Stomach smooth muscle (tissue), 2 donors: ENCODE data around the gene CRYAA.
"Not testable (repeated sequence)": the region's sequence is repeated elsewhere in the genome, so short reads cannot be mapped to it uniquely, and the experiment has no call there.

Source experiments
- H3K27ac ChIP-seq: one replicate; pipeline ENCODE4 v1.7.0; 2013; ENCODE audit warnings: mild to moderate bottlenecking, low read length, inconsistent platforms
- H3K27me3 ChIP-seq, 2 donors: one replicate each; pipeline ENCODE4 v1.7.0; 2013; ENCODE audit warnings: low read length in 2 of 2; ENCODE audit not compliant: insufficient read depth in 2 of 2, control insufficient read depth in 1 of 2
- H3K36me3 ChIP-seq, 2 donors: one replicate each; pipeline ENCODE4 v1.7.0; 2013; ENCODE audit warnings: low read length in 2 of 2; ENCODE audit not compliant: control insufficient read depth in 2 of 2, insufficient read depth in 2 of 2
- H3K4me1 ChIP-seq: one replicate; pipeline ENCODE4 v1.7.0; 2013; ENCODE audit warnings: low read length; ENCODE audit not compliant: control insufficient read depth, insufficient read depth
- H3K4me3 ChIP-seq, 2 donors: one replicate each; pipeline ENCODE4 v1.7.0; 2013; ENCODE audit warnings: low read length in 2 of 2
- H3K9ac ChIP-seq, 2 donors: one replicate each; pipeline ENCODE4 v1.7.0; 2013; ENCODE audit warnings: low read length in 2 of 2, mild to moderate bottlenecking in 1 of 2
- H3K9me3 ChIP-seq, 2 donors: one replicate each; pipeline ENCODE4 v1.7.0; 2013; ENCODE audit warnings: low read length in 2 of 2; ENCODE audit not compliant: control insufficient read depth in 2 of 2
- donor health status: healthy.
- donor health status: Pancreatic carcinoma.

CRYAA gene

DNA sequence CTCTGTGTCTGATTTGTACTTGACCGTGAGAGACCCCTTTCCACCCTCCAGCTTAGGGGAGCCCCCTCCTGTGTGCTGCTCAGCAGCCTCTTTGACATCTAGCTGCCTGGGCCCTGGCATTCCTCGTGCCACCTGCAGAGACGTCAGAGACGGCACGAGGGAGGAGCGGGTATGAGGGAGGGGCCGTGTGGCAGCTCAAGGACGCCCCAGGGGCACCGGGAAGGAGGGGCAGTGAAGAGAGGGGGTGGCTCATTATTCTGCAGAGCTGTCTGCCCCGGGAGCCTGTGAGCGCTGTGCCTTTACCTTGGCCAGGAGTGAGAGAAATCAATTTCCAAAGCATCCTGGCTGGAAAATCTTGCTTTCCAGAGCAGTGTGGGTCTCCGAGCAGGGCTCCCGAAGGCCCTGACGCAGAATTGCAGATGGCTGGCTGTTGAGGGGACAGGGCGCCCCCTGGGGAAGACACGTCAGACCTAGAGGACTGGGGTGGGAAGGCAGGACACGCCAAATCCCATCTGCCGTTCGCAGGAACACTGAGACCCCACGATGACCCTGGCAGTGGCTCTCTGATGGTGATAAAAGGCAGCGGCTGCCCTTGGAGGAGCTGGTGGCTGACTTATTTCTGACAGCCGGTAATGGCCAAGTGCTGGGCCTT lies 9.5 kb downstream of the CRYAA start:
- not testable (repeated sequence) for H3K27me3 ChIP-seq, H3K9me3 ChIP-seq, H3K27ac ChIP-seq, H3K4me3 ChIP-seq, H3K9ac ChIP-seq, H3K36me3 ChIP-seq, H3K4me1 ChIP-seq

DNA sequence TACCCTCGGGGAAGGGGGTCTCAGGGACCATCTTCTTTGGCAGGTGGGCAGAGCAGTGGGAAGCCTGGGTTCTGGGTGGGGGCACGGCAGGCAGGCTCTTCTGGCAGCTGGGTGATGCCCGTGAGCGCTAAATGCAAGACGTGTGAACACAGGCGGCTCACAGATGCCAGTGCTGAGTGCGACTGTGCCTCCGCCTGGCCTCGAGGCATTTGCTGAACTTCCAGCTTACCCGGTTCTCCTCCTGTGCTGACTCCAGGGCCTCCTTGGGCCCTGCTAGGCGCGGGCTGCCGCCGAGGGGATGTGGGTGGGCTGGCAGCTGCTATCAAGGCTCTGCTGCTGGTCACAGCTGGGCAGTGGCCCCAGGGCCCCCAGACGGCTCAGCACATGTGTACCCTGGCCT lies 12.2 kb downstream of the CRYAA start:
- H3K9me3 ChIP-seq, H3K27ac ChIP-seq, H3K4me3 ChIP-seq, H3K36me3 ChIP-seq, H3K27me3 ChIP-seq, H3K4me1 ChIP-seq, H3K9ac ChIP-seq: not testable (repeated sequence)

DNA sequence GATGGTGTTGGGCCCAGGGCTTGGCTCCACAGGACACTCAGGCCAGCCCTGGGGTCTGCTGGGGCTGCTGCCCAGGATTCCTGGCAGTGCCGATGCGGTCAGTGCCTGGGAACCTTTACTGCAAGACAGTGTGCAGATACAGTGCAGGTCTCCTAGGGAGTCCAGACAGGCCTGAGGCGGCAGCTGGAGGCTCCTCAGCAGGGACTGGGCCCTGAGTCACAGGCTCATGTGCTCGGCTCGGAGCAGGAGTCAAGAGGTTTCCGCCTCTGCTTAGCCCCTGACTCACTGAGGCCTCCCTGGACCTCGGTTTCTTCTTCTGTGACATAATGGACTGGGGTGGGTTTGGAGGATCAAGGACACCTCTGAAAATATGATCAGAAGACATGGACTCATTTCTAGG lies 18.5 kb downstream of the CRYAA start:
- not testable (repeated sequence) for H3K27me3 ChIP-seq, H3K36me3 ChIP-seq, H3K4me1 ChIP-seq, H3K9ac ChIP-seq, H3K9me3 ChIP-seq, H3K27ac ChIP-seq, H3K4me3 ChIP-seq

- Histone ChIP-seq H3K4me3 (no peak overlapping the region), H3K9me3 (no peaks in the 10 kb centered on the region), H3K4me1 (no peaks in the 10 kb centered on the region), H3K36me3 (no peaks in the 10 kb centered on the region), H3K27ac (no peak overlapping the region), H3K9ac (no peak overlapping the region), H3K27me3 (peaks cover 0 to 1% of the 10 kb centered on the region in 2 donors)
These were observed 18.9 kb downstream of the CRYAA start for GRCh38 chr21:43187715-43188114.

- Histone ChIP-seq H3K27ac (no peak overlapping the region), H3K36me3 (no peaks in the 10 kb centered on the region), H3K9ac (no peak overlapping the region), H3K9me3 (no peaks in the 10 kb centered on the region), H3K4me3 (no peak overlapping the region), H3K27me3 (peaks cover 0 to 2% of the 10 kb centered on the region in 2 donors), H3K4me1 (no peaks in the 10 kb centered on the region)
These were observed 19.4 kb downstream of the CRYAA start for GRCh38 chr21:43188181-43188580.

GRCh38 chr21:43188592-43189210 lies 19.9 kb downstream of the CRYAA start:
- peaks cover 3 to 5% of the 10 kb centered on the region in 2 donors for H3K27me3 ChIP-seq
- H3K4me1 ChIP-seq, result no peaks in the 10 kb centered on the region
- no peak overlapping the region for H3K27ac ChIP-seq
- H3K9ac ChIP-seq, result no peak overlapping the region
- peak overlapping the region in 1 of 2 donors; percentile 22 for H3K4me3 ChIP-seq
- no peaks in the 10 kb centered on the region for H3K9me3 ChIP-seq
- no peaks in the 10 kb centered on the region for H3K36me3 ChIP-seq

DNA sequence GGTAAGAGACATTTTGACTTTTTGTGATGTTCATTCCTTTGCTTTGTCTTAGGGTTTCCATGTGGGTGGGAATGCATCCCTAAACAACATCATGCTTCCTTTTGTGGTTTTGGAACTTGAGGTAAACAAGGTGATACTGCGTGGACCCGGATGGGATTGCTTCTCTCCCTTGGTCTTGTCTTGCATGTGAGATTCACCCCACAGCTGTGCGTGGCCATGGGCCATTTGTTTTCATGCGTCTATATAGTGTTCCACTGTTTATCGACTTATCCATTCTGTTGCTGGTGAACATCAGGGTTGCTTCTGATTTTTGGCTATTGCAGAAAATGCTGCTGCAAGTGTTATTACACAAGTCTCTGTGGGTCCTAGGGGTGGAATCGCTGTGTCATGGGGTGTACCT lies 21.1 kb downstream of the CRYAA start:
- H3K36me3 ChIP-seq, result no peaks in the 10 kb centered on the region
- H3K9me3 ChIP-seq, result no peaks in the 10 kb centered on the region
- H3K9ac ChIP-seq, result no peak overlapping the region
- no peak overlapping the region for H3K27ac ChIP-seq
- peaks cover 6 to 8% of the 10 kb centered on the region in 2 donors for H3K27me3 ChIP-seq
- H3K4me1 ChIP-seq, result no peaks in the 10 kb centered on the region
- H3K4me3 ChIP-seq, result no peak overlapping the region

DNA sequence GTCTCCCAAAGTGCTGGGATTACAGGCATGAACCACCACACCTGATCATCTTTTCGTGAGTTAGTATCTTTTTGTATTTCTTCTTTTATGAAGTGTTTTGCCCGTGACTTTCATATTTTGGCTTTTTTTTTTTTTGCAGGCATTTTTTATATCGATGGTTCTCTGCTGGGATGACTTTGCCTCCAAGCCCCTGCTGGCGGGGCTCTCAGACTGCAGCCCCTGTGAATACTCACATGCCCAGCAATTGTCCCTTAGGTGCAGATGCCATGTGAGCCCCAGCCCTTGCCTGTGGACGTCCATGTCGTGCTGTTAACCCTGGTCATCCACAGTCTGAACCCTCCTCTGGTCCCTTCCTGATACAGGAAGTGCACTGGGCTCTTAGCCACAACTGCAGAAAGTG lies 21.7 kb downstream of the CRYAA start:
- Histone ChIP-seq H3K9ac (no peak overlapping the region), H3K27ac (no peak overlapping the region), H3K36me3 (no peaks in the 10 kb centered on the region), H3K4me3 (no peak overlapping the region), H3K9me3 (no peaks in the 10 kb centered on the region), H3K27me3 (peaks cover 8 to 10% of the 10 kb centered on the region in 2 donors), H3K4me1 (no peaks in the 10 kb centered on the region)

GRCh38 chr21:43190951-43191350 lies 22.1 kb downstream of the CRYAA start:
- Histone ChIP-seq H3K4me3 (no peak overlapping the region), H3K27ac (no peak overlapping the region), H3K36me3 (no peaks in the 10 kb centered on the region), H3K9ac (no peak overlapping the region), H3K9me3 (no peaks in the 10 kb centered on the region), H3K4me1 (no peaks in the 10 kb centered on the region), H3K27me3 (peaks cover 8 to 13% of the 10 kb centered on the region in 2 donors)

DNA sequence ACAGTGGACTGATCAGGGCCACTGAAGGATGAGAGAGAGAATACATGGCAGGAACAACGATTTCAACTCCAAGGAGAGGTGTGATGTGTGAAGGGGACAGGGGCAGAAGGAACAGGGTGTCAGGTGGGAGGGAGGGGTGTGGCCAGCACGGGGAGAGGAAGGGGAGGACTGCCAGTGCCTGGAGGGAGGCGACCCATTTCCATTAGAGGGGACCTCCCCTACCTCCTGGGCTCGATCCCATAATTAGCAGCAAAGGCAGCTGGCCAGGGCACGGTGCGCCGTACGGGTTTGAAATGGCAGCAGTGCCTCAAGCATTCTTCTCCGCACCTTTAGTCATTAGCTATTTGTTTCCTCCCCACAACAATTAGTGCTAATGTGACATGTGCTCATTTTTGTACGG lies 22.7 kb downstream of the CRYAA start:
- peaks cover 8 to 13% of the 10 kb centered on the region in 2 donors for H3K27me3 ChIP-seq

GRCh38 chr21:43191971-43192370 lies 23.2 kb downstream of the CRYAA start:
- Histone ChIP-seq H3K36me3 (no peaks in the 10 kb centered on the region), H3K9ac (no peak overlapping the region)

More for the DNA sequence above, 22.7 kb downstream of the CRYAA start:
- no peak overlapping the region for H3K4me3 ChIP-seq
- no peaks in the 10 kb centered on the region for H3K36me3 ChIP-seq
- H3K4me1 ChIP-seq, result no peaks in the 10 kb centered on the region
- no peak overlapping the region for H3K9ac ChIP-seq
- H3K27ac ChIP-seq, result no peak overlapping the region
- H3K9me3 ChIP-seq, result no peaks in the 10 kb centered on the region

More at GRCh38 chr21:43191971-43192370, 23.2 kb downstream of the CRYAA start:
- Histone ChIP-seq H3K4me1 (no peaks in the 10 kb centered on the region), H3K27me3 (peaks cover 8 to 13% of the 10 kb centered on the region in 2 donors), H3K4me3 (no peak overlapping the region), H3K27ac (no peak overlapping the region), H3K9me3 (no peaks in the 10 kb centered on the region)
